HepG2 (cell line): ENCODE measurements around the gene SMAD3. TPM values are rescaled to one million over a fixed set of nuclear protein-coding genes. Genes with fewer than 3 reads are reported as not detected.

Source experiments
- ARHGAP35 ChIP-seq: sonication (generic); formaldehyde crosslinking; IDR thresholded peaks from 2 replicates; pipeline ENCODE4 v1.9.0; 2022; ENCODE audit warnings: mild to moderate bottlenecking, inconsistent platforms, moderate library complexity, missing genetic modification reagents, borderline replicate concordance
- BRF2 ChIP-seq: sonication (generic); formaldehyde crosslinking; IDR thresholded peaks from 2 replicates; pipeline ENCODE4 v1.8.1; 2022; ENCODE audit warnings: mild to moderate bottlenecking, missing genetic modification reagents
- DZIP1 ChIP-seq: sonication (generic); formaldehyde crosslinking; IDR thresholded peaks from 2 replicates; pipeline ENCODE4 v1.5.0; 2020; ENCODE audit warnings: mild to moderate bottlenecking, missing genetic modification reagents
- KDM5B ChIP-seq: sonication (generic); formaldehyde crosslinking; IDR thresholded peaks from 2 replicates; pipeline ENCODE4 v1.4.0; 2020; ENCODE audit warnings: missing genetic modification reagents, mild to moderate bottlenecking, borderline replicate concordance
- MZF1 ChIP-seq: sonication (generic); formaldehyde crosslinking; IDR thresholded peaks from 2 replicates; pipeline ENCODE4 v1.8.1; 2023; ENCODE audit warnings: mild to moderate bottlenecking, missing genetic modification reagents, borderline replicate concordance
- NCOA1 ChIP-seq: sonication (generic); formaldehyde crosslinking; IDR thresholded peaks from 2 replicates; pipeline ENCODE4 v1.9.0; 2021; ENCODE audit warnings: missing genetic modification reagents
- TOPORS ChIP-seq: sonication (generic); formaldehyde crosslinking; IDR thresholded peaks from 2 replicates; pipeline ENCODE4 v1.8.0; 2023; ENCODE audit warnings: mild to moderate bottlenecking, missing genetic modification reagents
- ZBTB46 ChIP-seq: sonication (generic); formaldehyde crosslinking; IDR thresholded peaks from 2 replicates; pipeline ENCODE4 v1.4.0; 2020; ENCODE audit warnings: mild to moderate bottlenecking, missing genetic modification reagents, borderline replicate concordance
- ZNF225 ChIP-seq: sonication (generic); formaldehyde crosslinking; IDR thresholded peaks from 2 replicates; pipeline ENCODE4 v1.4.0; 2020; ENCODE audit warnings: mild to moderate bottlenecking, missing genetic modification reagents
- ZNF597 ChIP-seq: sonication (generic); formaldehyde crosslinking; IDR thresholded peaks from 2 replicates; pipeline ENCODE4 v1.5.0; 2020; ENCODE audit warnings: missing genetic modification reagents
- ZNF720 ChIP-seq: sonication (generic); formaldehyde crosslinking; IDR thresholded peaks from 2 replicates; pipeline ENCODE4 v1.4.0; 2020; ENCODE audit warnings: missing genetic modification reagents
- polyA plus RNA-seq, 8 experiments: library from polyadenylated mRNA; depleted of rRNA in 3 of 8; stranded (reverse) in 7 of 8; unstranded in 1 of 8; fragments of >200 nt; fragmentation: Illumina TruSeq in 4 of 8; extraction: Trizol in 4 of 8; gene quantifications; 2 replicates each; pipeline versions ENCODE4 v1.2.1 to v1.2.3, GENCODE V29; 2011 to 2016; ENCODE audit warnings: low read depth in 4 of 8, missing spikeins in 1 of 8, mixed read lengths in 1 of 8; ENCODE audit not compliant: insufficient read depth in 1 of 8
- total RNA-seq, 5 experiments: library from RNA; depleted of rRNA; stranded (reverse); fragments of >200 nt; fragmentation: Illumina TruSeq; extraction: Trizol; gene quantifications; 2 replicates each; pipeline ENCODE4 v1.2.3, GENCODE V29; 2016; ENCODE audit warnings: low read depth in 1 of 5
- TF ChIP-seq, protein P1 (sequence below): sonication (generic); formaldehyde crosslinking; IDR thresholded peaks from 2 replicates; pipeline ENCODE4 v1.5.0; 2020; ENCODE audit warnings: mild to moderate bottlenecking, missing genetic modification reagents

SMAD3 gene
- total and polyA plus RNA-seq, 2 of the 13 experiments (the other 11 are each of a cell fraction or from before 2014, with no cell fraction given) = 8.6 to 56.3 TPM

GRCh38 chr15:67048281-67049279, 16.8 kb upstream of the SMAD3 start (continued):
- TF ChIP-seq, protein P1, sequence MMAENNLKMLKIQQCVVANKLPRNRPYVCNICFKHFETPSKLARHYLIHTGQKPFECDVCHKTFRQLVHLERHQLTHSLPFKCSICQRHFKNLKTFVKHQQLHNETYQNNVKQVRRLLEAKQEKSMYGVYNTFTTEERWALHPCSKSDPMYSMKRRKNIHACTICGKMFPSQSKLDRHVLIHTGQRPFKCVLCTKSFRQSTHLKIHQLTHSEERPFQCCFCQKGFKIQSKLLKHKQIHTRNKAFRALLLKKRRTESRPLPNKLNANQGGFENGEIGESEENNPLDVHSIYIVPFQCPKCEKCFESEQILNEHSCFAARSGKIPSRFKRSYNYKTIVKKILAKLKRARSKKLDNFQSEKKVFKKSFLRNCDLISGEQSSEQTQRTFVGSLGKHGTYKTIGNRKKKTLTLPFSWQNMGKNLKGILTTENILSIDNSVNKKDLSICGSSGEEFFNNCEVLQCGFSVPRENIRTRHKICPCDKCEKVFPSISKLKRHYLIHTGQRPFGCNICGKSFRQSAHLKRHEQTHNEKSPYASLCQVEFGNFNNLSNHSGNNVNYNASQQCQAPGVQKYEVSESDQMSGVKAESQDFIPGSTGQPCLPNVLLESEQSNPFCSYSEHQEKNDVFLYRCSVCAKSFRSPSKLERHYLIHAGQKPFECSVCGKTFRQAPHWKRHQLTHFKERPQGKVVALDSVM (CRISPR knock-in tag) = no peak
- no peak for TF ChIP-seq TOPORS (CRISPR knock-in tag)
- TF ChIP-seq DZIP1 (CRISPR knock-in tag) = 0 out of 2 replicates have a peak, but pooled peaks have one; percentile 66
- no peak for TF ChIP-seq NCOA1
- no peak for TF ChIP-seq MZF1 (CRISPR knock-in tag)
- TF ChIP-seq ZNF597 (CRISPR knock-in tag) = no peak
- TF ChIP-seq KDM5B (CRISPR knock-in tag) = no peak; the same call in 1 of the 2 replicates
- TF ChIP-seq ZNF225 (CRISPR knock-in tag) = 0 out of 2 replicates have a peak, but pooled peaks have one; percentile 47
- no peak for TF ChIP-seq ZNF720 (CRISPR knock-in tag)
- no peak for TF ChIP-seq ARHGAP35 (CRISPR knock-in tag)
- TF ChIP-seq BRF2 = no peak
- TF ChIP-seq ZBTB46 (CRISPR knock-in tag) = no peak
